GM06990 (cell line): ENCODE data around the gene LRRC8E.

Experiments
- DNase-seq: peaks from one replicate; pipeline ENCODE4 v3.0.0-alpha.2; 2011; ENCODE audit not compliant: insufficient read length; ENCODE audit errors: extremely low read depth
- H3K27me3 ChIP-seq: replicated peaks from 2 replicates; pipeline ENCODE4 v1.6.0; 2011; ENCODE audit warnings: low read length; ENCODE audit not compliant: control insufficient read depth, insufficient read depth
- H3K36me3 ChIP-seq: 2 replicates; pipeline ENCODE4 v1.5.1; 2011; ENCODE audit warnings: low read length; ENCODE audit not compliant: control insufficient read depth, insufficient read depth
- H3K4me3 ChIP-seq: replicated peaks from 2 replicates; pipeline ENCODE4 v1.5.1; 2011; ENCODE audit warnings: low read depth, mild to moderate bottlenecking, control low read depth, low read length
- TF ChIP-seq, protein P1 (sequence below): IDR thresholded peaks from 2 replicates; pipeline ENCODE4 v1.5.1; 2011; ENCODE audit warnings: low read length, control low read depth, mild to moderate bottlenecking, inconsistent platforms; ENCODE audit not compliant: insufficient read depth, poor library complexity, severe bottlenecking

LRRC8E gene

DNA sequence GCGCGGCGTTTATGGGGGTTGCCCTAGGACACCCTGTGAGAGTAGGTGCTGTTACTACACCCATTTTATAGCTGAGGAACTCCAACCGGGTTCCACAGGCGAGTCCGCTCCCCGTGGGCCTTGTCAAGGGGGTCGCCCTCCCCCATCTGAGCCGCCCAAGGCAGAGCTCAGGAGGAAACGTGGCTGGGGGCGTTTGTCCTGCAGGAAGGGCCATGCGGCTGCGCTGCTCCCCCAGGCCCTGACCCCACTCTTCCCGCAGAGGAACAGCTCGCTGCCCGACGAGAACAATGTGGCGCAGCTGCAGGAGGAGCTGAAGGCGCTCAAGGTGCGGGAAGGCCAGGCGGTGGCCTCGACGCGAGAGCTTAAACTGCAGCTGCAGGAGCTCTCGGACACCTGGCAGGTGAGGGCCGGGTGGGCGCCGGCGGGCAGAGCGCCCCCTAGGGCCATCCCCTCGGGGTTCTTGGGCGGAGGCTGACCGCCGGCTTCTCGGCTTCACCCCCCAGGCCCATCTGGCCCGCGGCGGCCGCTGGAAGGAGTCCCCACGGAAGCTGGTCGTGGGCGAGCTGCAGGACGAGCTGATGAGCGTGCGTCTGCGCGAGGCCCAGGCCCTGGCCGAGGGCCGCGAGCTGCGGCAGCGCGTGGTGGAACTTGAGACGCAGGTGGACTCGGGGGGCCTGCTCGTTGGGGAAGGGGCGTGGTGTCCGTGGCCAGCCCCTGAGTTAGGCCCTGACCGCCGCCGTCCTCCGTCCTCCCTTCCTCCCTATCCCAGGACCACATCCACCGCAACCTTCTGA lies 26.5 kb upstream of the LRRC8E start:
- H3K27me3 ChIP-seq: no peaks in the 10 kb centered on the region
- no peak for DNase-seq
- TF ChIP-seq, protein P1, sequence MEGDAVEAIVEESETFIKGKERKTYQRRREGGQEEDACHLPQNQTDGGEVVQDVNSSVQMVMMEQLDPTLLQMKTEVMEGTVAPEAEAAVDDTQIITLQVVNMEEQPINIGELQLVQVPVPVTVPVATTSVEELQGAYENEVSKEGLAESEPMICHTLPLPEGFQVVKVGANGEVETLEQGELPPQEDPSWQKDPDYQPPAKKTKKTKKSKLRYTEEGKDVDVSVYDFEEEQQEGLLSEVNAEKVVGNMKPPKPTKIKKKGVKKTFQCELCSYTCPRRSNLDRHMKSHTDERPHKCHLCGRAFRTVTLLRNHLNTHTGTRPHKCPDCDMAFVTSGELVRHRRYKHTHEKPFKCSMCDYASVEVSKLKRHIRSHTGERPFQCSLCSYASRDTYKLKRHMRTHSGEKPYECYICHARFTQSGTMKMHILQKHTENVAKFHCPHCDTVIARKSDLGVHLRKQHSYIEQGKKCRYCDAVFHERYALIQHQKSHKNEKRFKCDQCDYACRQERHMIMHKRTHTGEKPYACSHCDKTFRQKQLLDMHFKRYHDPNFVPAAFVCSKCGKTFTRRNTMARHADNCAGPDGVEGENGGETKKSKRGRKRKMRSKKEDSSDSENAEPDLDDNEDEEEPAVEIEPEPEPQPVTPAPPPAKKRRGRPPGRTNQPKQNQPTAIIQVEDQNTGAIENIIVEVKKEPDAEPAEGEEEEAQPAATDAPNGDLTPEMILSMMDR: peak; percentile 6
- no peaks in the 10 kb centered on the region; the same call in 1 of the 2 replicates for H3K36me3 ChIP-seq
- H3K4me3 ChIP-seq: no peak overlapping the region

DNA sequence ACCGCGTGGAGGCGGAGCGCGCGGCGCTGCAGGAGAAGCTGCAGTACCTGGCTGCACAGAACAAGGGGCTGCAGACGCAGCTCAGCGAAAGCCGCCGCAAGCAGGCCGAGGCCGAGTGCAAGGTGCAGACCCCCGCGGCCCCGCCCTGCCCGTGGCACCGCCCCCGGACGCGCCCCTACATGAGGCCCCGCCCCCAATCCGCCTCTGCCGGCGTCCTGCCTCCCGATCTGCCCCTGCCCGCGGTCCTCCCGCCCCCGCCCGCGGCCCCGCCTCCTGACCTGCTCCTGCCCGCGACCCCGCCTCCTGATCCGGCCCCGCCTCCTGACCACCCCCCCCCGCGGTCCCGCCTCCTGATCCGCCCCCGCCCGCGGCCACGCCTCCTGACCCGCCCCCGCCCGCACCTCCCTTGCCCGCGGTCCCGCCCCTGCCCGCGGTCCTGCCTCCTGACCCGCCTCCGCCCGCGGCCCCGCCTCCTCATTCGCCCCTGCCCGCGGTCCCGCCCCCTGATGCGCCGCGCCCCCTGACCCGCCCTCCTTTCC lies 25.8 kb upstream of the LRRC8E start:
- DNase-seq: peak; percentile 73
- TF ChIP-seq, protein P1: no peak
- no peaks in the 10 kb centered on the region; the same call in 1 of the 2 replicates for H3K36me3 ChIP-seq
- no peak overlapping the region for H3K4me3 ChIP-seq
- no peaks in the 10 kb centered on the region for H3K27me3 ChIP-seq

DNA sequence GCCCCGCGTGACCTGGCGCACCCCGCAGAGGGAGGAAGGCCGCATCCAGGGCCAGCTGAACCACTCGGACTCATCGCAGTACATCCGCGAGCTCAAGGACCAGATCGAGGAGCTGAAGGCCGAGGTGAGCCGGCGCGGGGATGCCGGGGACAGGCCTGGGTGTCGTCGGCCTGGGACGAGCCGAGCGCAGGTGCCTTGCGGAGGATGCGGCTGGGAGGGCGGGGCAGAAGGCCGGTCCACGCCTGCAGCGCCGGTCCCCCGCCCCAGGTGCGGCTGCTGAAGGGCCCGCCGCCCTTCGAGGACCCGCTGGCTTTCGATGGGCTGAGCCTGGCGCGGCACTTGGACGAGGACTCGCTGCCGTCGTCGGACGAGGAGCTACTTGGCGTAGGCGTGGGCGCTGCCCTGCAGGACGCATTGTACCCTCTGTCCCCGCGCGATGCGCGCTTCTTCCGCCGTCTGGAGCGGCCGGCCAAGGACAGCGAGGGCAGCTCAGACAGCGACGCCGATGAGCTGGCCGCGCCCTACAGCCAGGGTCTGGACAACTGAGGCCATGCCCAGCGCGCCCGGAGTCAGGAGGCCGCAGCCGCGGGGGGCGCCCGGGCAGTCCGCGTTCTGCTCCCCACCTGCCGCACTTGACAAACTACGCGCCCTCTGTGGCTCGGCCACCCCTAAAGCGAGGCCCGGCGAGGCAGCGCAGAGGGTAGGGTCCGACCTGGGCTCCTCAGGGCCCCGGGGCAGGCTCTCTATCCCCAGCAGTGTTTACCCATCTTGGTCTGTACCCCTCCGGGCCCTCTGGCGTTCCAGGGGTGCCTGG lies 24.9 kb upstream of the LRRC8E start:
- no peaks in the 10 kb centered on the region; the same call in 1 of the 2 replicates for H3K36me3 ChIP-seq
- TF ChIP-seq, protein P1: no peak
- DNase-seq: no peak
- H3K4me3 ChIP-seq: no peak overlapping the region
- H3K27me3 ChIP-seq: no peaks in the 10 kb centered on the region

DNA sequence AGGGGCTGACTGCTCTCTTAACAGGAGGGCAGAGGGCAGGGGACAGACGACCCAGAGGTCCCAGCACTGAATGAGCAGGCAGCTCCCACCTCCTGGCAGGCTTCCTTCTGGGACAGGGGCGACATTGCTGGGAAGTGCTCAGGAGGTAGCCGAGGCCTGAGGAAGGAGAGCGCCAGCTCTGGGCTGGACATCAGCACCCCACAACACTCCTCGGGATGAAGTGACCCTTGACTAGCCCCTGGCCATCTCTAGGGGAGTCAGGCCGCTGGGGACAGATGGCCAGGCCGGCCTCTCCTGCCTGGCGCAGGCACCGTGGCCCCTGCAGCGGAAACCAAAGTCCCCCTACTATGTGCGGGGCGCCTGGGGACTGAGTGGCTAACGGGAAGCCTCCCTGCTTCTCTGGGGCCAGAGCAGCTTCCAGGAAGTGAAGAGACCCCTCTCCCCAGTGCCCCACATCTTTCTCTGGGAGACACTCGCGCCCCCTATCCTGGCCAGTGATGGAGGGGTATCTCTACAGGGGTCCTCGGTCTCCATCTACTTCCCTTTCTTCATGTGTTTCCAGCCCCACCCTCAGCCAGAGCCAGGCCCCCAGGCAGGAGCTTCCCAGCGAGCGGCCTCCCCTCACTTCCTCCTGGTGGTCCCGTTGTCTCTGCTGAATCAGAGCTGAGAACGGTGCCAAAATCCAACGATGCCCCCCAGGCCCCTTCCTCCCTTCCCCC lies 24.2 kb upstream of the LRRC8E start:
- no peak for DNase-seq
- no peaks in the 10 kb centered on the region for H3K27me3 ChIP-seq

DNA sequence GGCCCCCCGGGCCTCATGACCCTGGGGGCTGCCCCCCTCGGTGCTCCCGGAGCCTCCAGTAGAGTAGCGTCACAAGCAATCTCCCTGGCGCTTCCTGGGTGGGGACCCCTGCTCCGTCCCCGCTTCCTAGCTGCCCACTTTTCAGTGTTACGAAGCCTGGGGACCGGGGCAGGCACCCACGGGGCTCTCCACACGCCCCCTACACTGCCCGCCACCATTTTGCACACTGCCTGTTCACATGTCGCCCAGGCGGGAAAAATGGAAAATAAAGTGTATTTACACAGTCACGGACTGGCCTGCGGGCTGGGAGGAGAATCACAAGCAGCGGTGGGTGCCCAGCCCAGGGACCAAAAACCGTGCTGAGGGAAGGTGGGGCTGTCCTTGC lies 23.6 kb upstream of the LRRC8E start:
- no peak for DNase-seq
- no peaks in the 10 kb centered on the region; the same call in 1 of the 2 replicates for H3K36me3 ChIP-seq
- no peaks in the 10 kb centered on the region for H3K27me3 ChIP-seq

More for the DNA sequence above, 24.2 kb upstream of the LRRC8E start:
- Histone ChIP-seq H3K36me3 (no peaks in the 10 kb centered on the region; the same call in 1 of the 2 replicates), H3K4me3 (no peak overlapping the region)
- TF ChIP-seq, protein P1: no peak

More for the DNA sequence above, 23.6 kb upstream of the LRRC8E start:
- H3K4me3 ChIP-seq: no peak overlapping the region
- TF ChIP-seq, protein P1: no peak
